DOHH2 (cell line): ENCODE results near the gene RAD51B.

Experiments
- H3F3A ChIP-seq: fragments of 200-600 bp; sonication (generic), shearing (Covaris generic); 2 replicates; pipeline ENCODE4 v1.6.0; 2016; ENCODE audit warnings: antibody characterized with exemption, mild to moderate bottlenecking; ENCODE audit not compliant: control insufficient read depth, insufficient read depth
- H3K27ac ChIP-seq: fragments of 200-600 bp; sonication (generic); 2 replicates; pipeline ENCODE4 v1.5.1; 2014; ENCODE audit warnings: low read depth, mild to moderate bottlenecking, low read length, moderate library complexity
- H3K27me3 ChIP-seq: fragments of 200-600 bp; sonication (generic); 2 replicates; pipeline ENCODE4 v1.6.1; 2014; ENCODE audit warnings: mild to moderate bottlenecking, low read length, mixed read lengths; ENCODE audit not compliant: control insufficient read depth
- H3K36me3 ChIP-seq: fragments of 200-600 bp; sonication (generic); 2 replicates; pipeline ENCODE4 v1.6.1; 2014; ENCODE audit warnings: mild to moderate bottlenecking, low read length, moderate library complexity, mixed read lengths; ENCODE audit not compliant: control insufficient read depth
- H3K4me1 ChIP-seq: fragments of 200-600 bp; sonication (generic); 2 replicates; pipeline ENCODE4 v1.6.1; 2014; ENCODE audit warnings: mild to moderate bottlenecking, low read length, mixed read lengths; ENCODE audit not compliant: control insufficient read depth
- H3K4me2 ChIP-seq: fragments of 200-600 bp; sonication (generic); 2 replicates; pipeline ENCODE4 v1.6.0; 2014; ENCODE audit warnings: mild to moderate bottlenecking, low read length, moderate library complexity
- H3K4me3 ChIP-seq: fragments of 200-600 bp; sonication (generic); 2 replicates; pipeline ENCODE4 v1.5.1; 2014; ENCODE audit warnings: mild to moderate bottlenecking, low read length, mixed read lengths
- H3K79me2 ChIP-seq: fragments of 200-600 bp; sonication (generic); 2 replicates; pipeline ENCODE4 v1.6.1; 2014; ENCODE audit warnings: mild to moderate bottlenecking, low read length, mixed read lengths; ENCODE audit not compliant: control insufficient read depth
- H3K9me2 ChIP-seq: fragments of 200-600 bp; sonication (generic); replicated peaks from 2 replicates; pipeline ENCODE4 v1.6.1; 2014; ENCODE audit warnings: mild to moderate bottlenecking, low read length, mixed read lengths; ENCODE audit not compliant: control insufficient read depth
- H3K9me3 ChIP-seq: fragments of 200-600 bp; sonication (generic); 2 replicates; pipeline ENCODE4 v1.6.1; 2014; ENCODE audit warnings: antibody characterized with exemption, low read length, mixed read lengths; ENCODE audit not compliant: control insufficient read depth, insufficient read depth
- H4K20me1 ChIP-seq: fragments of 200-600 bp; sonication (generic); 2 replicates; pipeline ENCODE4 v1.6.0; 2014; ENCODE audit warnings: low read depth, mild to moderate bottlenecking, antibody characterized with exemption, low read length, moderate library complexity; ENCODE audit not compliant: control insufficient read depth, insufficient read depth
- EZH2phosphoT487 ChIP-seq: fragments of 200-600 bp; sonication (generic); IDR thresholded peaks from 2 replicates; pipeline ENCODE4 v1.6.1; 2017; ENCODE audit warnings: borderline replicate concordance, mild to moderate bottlenecking, antibody characterized with exemption, low read length, moderate library complexity, mixed read lengths
- TF ChIP-seq, protein P1 (sequence below): fragments of 200-600 bp; sonication (generic); IDR thresholded peaks from one replicate; pipeline ENCODE4 v1.5.1; 2014; ENCODE audit warnings: antibody characterized with exemption, mild to moderate bottlenecking, low read depth, low read length; ENCODE audit not compliant: poor library complexity, severe bottlenecking

The RAD51B gene

GRCh38 chr14:68663385-68664076, 844.0 kb downstream of the RAD51B start:
- no peak overlapping the region for H3K4me3 ChIP-seq
- no peaks in the 10 kb centered on the region for H3K9me2 ChIP-seq
- no peak overlapping the region for H3K27ac ChIP-seq
- no peaks in the 10 kb centered on the region for H3F3A ChIP-seq
- H3K36me3 ChIP-seq, result peaks cover 14% of the 10 kb centered on the region
- no peak overlapping the region for H3K4me2 ChIP-seq
- H3K27me3 ChIP-seq, result no peaks in the 10 kb centered on the region
- TF ChIP-seq, protein P1, sequence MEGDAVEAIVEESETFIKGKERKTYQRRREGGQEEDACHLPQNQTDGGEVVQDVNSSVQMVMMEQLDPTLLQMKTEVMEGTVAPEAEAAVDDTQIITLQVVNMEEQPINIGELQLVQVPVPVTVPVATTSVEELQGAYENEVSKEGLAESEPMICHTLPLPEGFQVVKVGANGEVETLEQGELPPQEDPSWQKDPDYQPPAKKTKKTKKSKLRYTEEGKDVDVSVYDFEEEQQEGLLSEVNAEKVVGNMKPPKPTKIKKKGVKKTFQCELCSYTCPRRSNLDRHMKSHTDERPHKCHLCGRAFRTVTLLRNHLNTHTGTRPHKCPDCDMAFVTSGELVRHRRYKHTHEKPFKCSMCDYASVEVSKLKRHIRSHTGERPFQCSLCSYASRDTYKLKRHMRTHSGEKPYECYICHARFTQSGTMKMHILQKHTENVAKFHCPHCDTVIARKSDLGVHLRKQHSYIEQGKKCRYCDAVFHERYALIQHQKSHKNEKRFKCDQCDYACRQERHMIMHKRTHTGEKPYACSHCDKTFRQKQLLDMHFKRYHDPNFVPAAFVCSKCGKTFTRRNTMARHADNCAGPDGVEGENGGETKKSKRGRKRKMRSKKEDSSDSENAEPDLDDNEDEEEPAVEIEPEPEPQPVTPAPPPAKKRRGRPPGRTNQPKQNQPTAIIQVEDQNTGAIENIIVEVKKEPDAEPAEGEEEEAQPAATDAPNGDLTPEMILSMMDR, result no peak
- H4K20me1 ChIP-seq, result no peaks in the 10 kb centered on the region
- H3K4me1 ChIP-seq, result peaks cover 29% of the 10 kb centered on the region
- no peaks in the 10 kb centered on the region for H3K9me3 ChIP-seq
- no peaks in the 10 kb centered on the region for H3K79me2 ChIP-seq

GRCh38 chr14:68664225-68664681, 844.7 kb downstream of the RAD51B start:
- Histone ChIP-seq H3K4me1 (peaks cover 36% of the 10 kb centered on the region), H3K9me2 (no peaks in the 10 kb centered on the region), H4K20me1 (no peaks in the 10 kb centered on the region), H3K4me3 (no peak overlapping the region), H3K4me2 (no peak overlapping the region), H3K27me3 (no peaks in the 10 kb centered on the region), H3K36me3 (peaks cover 15% of the 10 kb centered on the region), H3K9me3 (no peaks in the 10 kb centered on the region), H3K27ac (no peak overlapping the region), H3K79me2 (no peaks in the 10 kb centered on the region), H3F3A (no peaks in the 10 kb centered on the region)
- TF ChIP-seq, protein P1, result no peak
- TF ChIP-seq EZH2phosphoT487, result no peak

- Histone ChIP-seq H3F3A (no peaks in the 10 kb centered on the region), H3K4me2 (no peak overlapping the region), H3K27ac (no peak overlapping the region), H3K4me1 (peaks cover 45% of the 10 kb centered on the region), H3K9me3 (no peaks in the 10 kb centered on the region), H3K36me3 (peaks cover 15% of the 10 kb centered on the region), H3K4me3 (no peak overlapping the region), H3K9me2 (no peaks in the 10 kb centered on the region), H3K27me3 (no peaks in the 10 kb centered on the region), H4K20me1 (no peaks in the 10 kb centered on the region), H3K79me2 (no peaks in the 10 kb centered on the region)
- no peak for TF ChIP-seq EZH2phosphoT487
- TF ChIP-seq, protein P1, result no peak
These were observed 845.6 kb downstream of the RAD51B start for GRCh38 chr14:68665131-68665530.
